HFFc6 (cell line): ENCODE measurements around the gene CYP27B1. TPM values are rescaled to one million over a fixed set of nuclear protein-coding genes. Genes with fewer than 3 reads are reported as not detected.
A peak's percentile ranks its signal among the peaks of the same experiment; 100 is the strongest.

Source experiments
- DNase-seq: peaks from one replicate; pipeline ENCODE4 v3.0.0-alpha.2; 2018
- H3K27ac Mint-ChIP-seq: 2 replicates; pipeline ENCODE4 v1.8.0; 2020; ENCODE audit warnings: mild to moderate bottlenecking, mixed read lengths
- H3K27me3 Mint-ChIP-seq: 2 replicates; pipeline ENCODE4 v1.8.0; 2021; ENCODE audit warnings: mild to moderate bottlenecking, moderate library complexity, mixed read lengths; ENCODE audit not compliant: insufficient read depth
- H3K36me3 Mint-ChIP-seq: 2 replicates; pipeline ENCODE4 v1.8.0; 2021; ENCODE audit warnings: low read depth, mixed read lengths
- H3K4me1 Mint-ChIP-seq: 2 replicates; pipeline ENCODE4 v1.8.0; 2020; ENCODE audit warnings: low read depth, mixed read lengths
- H3K4me3 Mint-ChIP-seq: 2 replicates; pipeline ENCODE4 v1.8.0; 2020; ENCODE audit warnings: mild to moderate bottlenecking, moderate library complexity, mixed read lengths
- H3K9me3 Mint-ChIP-seq: 2 replicates; pipeline ENCODE4 v1.8.0; 2020; ENCODE audit warnings: mild to moderate bottlenecking, mixed read lengths
- total RNA-seq, 6 experiments: library from RNA; stranded (reverse); fragmentation: NEBNext Ultra II Directional; extraction: Animal tissue kit (Norgen Biotek cat#: 25700); gene quantifications; 2 replicates in 1 of 6; 3 replicates in 5 of 6; pipeline ENCODE4 v1.2.3, GENCODE V29; 2021
- TF ChIP-seq, protein P1 (sequence below): fragments of 200-600 bp; sonication (generic); IDR thresholded peaks from 2 replicates; pipeline ENCODE4 v1.5.0; 2021; ENCODE audit warnings: antibody characterized with exemption, mild to moderate bottlenecking

CYP27B1 gene
- total RNA-seq, 6 experiments from 2014 or later, result 0.57 to 1.8 (median 0.96) TPM

DNA sequence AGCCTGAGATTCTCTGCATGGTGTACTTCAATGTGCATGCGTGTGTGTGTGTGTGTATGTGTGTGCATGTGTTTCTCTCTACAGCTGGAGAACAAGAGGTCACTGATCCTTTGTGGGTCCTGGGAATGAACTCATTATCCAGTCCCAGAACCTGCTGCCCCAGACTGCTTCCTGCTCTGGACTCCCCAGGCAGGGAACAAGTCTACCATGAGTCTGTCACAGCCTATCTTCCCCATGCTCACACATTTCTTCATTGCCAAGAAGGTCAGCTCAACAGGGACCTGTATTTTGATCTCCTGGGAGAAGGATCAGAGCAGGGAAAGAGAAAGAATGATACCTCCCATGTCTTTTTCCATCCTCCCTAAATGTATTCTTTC, 25.5 kb downstream of the CYP27B1 start:
- Mint-ChIP-seq H3K27me3 (peaks cover 32% of the 10 kb centered on the region), H3K9me3 (peaks cover 3% of the 10 kb centered on the region; the same call in 1 of the 2 replicates), H3K4me3 (no peak overlapping the region)

GRCh38 chr12:57740656-57741412, 26.0 kb downstream of the CYP27B1 start:
- no peak overlapping the region for H3K27ac Mint-ChIP-seq
- no peak overlapping the region for H3K4me3 Mint-ChIP-seq
- peaks cover 4% of the 10 kb centered on the region; the same call in 1 of the 2 replicates for H3K36me3 Mint-ChIP-seq
- TF ChIP-seq, protein P1, sequence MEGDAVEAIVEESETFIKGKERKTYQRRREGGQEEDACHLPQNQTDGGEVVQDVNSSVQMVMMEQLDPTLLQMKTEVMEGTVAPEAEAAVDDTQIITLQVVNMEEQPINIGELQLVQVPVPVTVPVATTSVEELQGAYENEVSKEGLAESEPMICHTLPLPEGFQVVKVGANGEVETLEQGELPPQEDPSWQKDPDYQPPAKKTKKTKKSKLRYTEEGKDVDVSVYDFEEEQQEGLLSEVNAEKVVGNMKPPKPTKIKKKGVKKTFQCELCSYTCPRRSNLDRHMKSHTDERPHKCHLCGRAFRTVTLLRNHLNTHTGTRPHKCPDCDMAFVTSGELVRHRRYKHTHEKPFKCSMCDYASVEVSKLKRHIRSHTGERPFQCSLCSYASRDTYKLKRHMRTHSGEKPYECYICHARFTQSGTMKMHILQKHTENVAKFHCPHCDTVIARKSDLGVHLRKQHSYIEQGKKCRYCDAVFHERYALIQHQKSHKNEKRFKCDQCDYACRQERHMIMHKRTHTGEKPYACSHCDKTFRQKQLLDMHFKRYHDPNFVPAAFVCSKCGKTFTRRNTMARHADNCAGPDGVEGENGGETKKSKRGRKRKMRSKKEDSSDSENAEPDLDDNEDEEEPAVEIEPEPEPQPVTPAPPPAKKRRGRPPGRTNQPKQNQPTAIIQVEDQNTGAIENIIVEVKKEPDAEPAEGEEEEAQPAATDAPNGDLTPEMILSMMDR, result no peak
- H3K4me1 Mint-ChIP-seq, result peaks cover 28% of the 10 kb centered on the region
- H3K27me3 Mint-ChIP-seq, result peaks cover 35% of the 10 kb centered on the region
- no peak for DNase-seq
- peaks cover 3% of the 10 kb centered on the region; the same call in 1 of the 2 replicates for H3K9me3 Mint-ChIP-seq

More for the DNA sequence above, 25.5 kb downstream of the CYP27B1 start:
- H3K27ac Mint-ChIP-seq, result no peak overlapping the region
- peaks cover 30% of the 10 kb centered on the region for H3K4me1 Mint-ChIP-seq
- no peak for DNase-seq
- TF ChIP-seq, protein P1, result no peak
- peaks cover 10% of the 10 kb centered on the region for H3K36me3 Mint-ChIP-seq

DNA sequence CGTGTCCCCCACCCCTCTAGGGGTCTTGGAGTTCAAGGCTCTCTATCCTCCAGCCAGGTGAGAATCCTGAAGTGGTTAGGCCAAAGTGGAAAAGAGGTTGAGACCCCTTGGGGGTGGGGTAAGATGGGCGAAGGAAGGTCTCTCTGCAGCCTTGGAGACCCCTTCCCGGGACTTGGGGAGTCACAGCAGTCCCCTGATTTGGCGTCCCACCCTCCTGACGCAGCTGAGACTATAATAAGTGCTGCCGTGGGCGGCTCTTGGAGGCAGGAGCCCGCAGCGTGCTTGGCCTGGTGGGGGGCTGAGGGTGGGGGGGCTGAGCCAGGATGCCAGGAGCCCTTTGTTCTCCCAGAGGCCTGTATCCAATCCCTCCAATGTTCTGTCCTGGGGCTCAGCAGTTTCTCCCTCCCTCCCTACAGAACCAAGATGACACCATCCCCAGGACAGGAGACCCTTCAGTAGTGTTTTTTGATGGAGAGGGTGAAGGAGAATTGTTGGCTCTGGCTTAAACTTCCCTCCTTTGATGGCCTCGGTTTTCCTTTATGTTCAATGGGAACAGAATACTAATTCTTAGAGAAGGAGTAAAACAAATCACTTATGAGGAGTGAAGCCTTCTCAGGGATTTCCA, 26.9 kb downstream of the CYP27B1 start:
- no peak overlapping the region for H3K27ac Mint-ChIP-seq
- H3K4me1 Mint-ChIP-seq, result peaks cover 26% of the 10 kb centered on the region
- TF ChIP-seq, protein P1, result no peak
- peaks cover 3% of the 10 kb centered on the region; the same call in 1 of the 2 replicates for H3K9me3 Mint-ChIP-seq
- H3K36me3 Mint-ChIP-seq, result no peaks in the 10 kb centered on the region
- DNase-seq, result no peak
- no peak overlapping the region for H3K4me3 Mint-ChIP-seq
- peaks cover 35% of the 10 kb centered on the region for H3K27me3 Mint-ChIP-seq

GRCh38 chr12:57739387-57739786, 27.5 kb downstream of the CYP27B1 start:
- H3K4me3 Mint-ChIP-seq, result peak overlapping the region; percentile 13
- H3K9me3 Mint-ChIP-seq, result no peaks in the 10 kb centered on the region
- peaks cover 34% of the 10 kb centered on the region for H3K27me3 Mint-ChIP-seq
- no peak for DNase-seq
- TF ChIP-seq, protein P1, result no peak
- H3K4me1 Mint-ChIP-seq, result peaks cover 29% of the 10 kb centered on the region
- no peak overlapping the region for H3K27ac Mint-ChIP-seq
- H3K36me3 Mint-ChIP-seq, result no peaks in the 10 kb centered on the region

GRCh38 chr12:57738661-57739237, 28.1 kb downstream of the CYP27B1 start, which contains the start of gene AGAP2:
AGAP2 (minus strand) TSS chr12:57738742; CDS start chr12:57738246, 496 bp downstream.
- DNase-seq, result no peak
- Mint-ChIP-seq H3K27me3 (peaks cover 36% of the 10 kb centered on the region), H3K9me3 (no peaks in the 10 kb centered on the region), H3K4me3 (peak within 1 kb of the TSS; percentile 13), H3K27ac (no peak within 1 kb of the TSS), H3K36me3 (no peaks in the 10 kb centered on the region), H3K4me1 (peaks cover 26% of the 10 kb centered on the region)
- TF ChIP-seq, protein P1, result no peak
